H1 (cell line): ENCODE results near the gene GRM8.

Experiments
- CEBPB ChIP-seq: IDR thresholded peaks from 2 replicates; pipeline ENCODE4 v1.6.1; 2012; ENCODE audit warnings: low read depth, low read length
- EZH2 ChIP-seq: fragments of 200-600 bp; sonication (generic); IDR thresholded peaks from 2 replicates; pipeline ENCODE4 v1.7.1; 2012; ENCODE audit warnings: low read depth, mild to moderate bottlenecking, moderate library complexity, low read length, inconsistent platforms; ENCODE audit not compliant: severe bottlenecking

- TF ChIP-seq EZH2: no peak
- no peak for TF ChIP-seq CEBPB
Observed at GRCh38 chr7:126959649-126960048, 293.1 kb downstream of the GRM8 start.
